SK-N-SH treated with all-trans-retinoic acid at 6 μM for 48 hours (cell line): ENCODE results near the gene NEAT1.

ENCODE experiments used
- ATAC-seq: fragments of 200-7000 bp; cut with Tn5 transposase; 3 replicates; pipeline ENCODE4 v1.9.1; 2020; ENCODE audit warnings: mild to moderate bottlenecking, moderate library complexity
- BACH2 ChIP-seq: fragments of 250-450 bp; sonication (Bioruptor Pico); IDR thresholded peaks from 2 replicates; pipeline ENCODE4 v1.9.0; 2021; ENCODE audit warnings: mild to moderate bottlenecking, borderline replicate concordance
- CSDC2 ChIP-seq: fragments of 250-450 bp; sonication (Bioruptor Pico); IDR thresholded peaks from 2 replicates; pipeline ENCODE4 v1.5.0; 2020; ENCODE audit warnings: mild to moderate bottlenecking, moderate library complexity
- ESRRG ChIP-seq: fragments of 250-450 bp; sonication (Bioruptor Pico); IDR thresholded peaks from 2 replicates; pipeline ENCODE4 v1.6.1; 2021; ENCODE audit warnings: mild to moderate bottlenecking
- RARB ChIP-seq: fragments of 250-450 bp; sonication (Bioruptor Pico); IDR thresholded peaks from 2 replicates; pipeline ENCODE4 v1.8.0; 2021; ENCODE audit warnings: mild to moderate bottlenecking, moderate library complexity
- SNAI2 ChIP-seq: fragments of 250-450 bp; sonication (Bioruptor Pico); IDR thresholded peaks from 2 replicates; pipeline ENCODE4 v1.5.0; 2020; ENCODE audit warnings: mild to moderate bottlenecking, moderate library complexity
- TCF4 ChIP-seq: fragments of 250-450 bp; sonication (Bioruptor Pico); IDR thresholded peaks from 2 replicates; pipeline ENCODE4 v1.8.0; 2021; ENCODE audit warnings: mild to moderate bottlenecking, moderate library complexity, borderline replicate concordance
- TOX ChIP-seq: fragments of 250-450 bp; sonication (Bioruptor Pico); IDR thresholded peaks from 2 replicates; pipeline ENCODE4 v1.8.0; 2021; ENCODE audit warnings: mild to moderate bottlenecking, moderate library complexity, borderline replicate concordance
- ZC3H10 ChIP-seq: fragments of 250-450 bp; sonication (Bioruptor Pico); IDR thresholded peaks from 2 replicates; pipeline ENCODE4 v1.5.1; 2021; ENCODE audit warnings: mild to moderate bottlenecking, moderate library complexity
- ZFP3 ChIP-seq: fragments of 250-450 bp; sonication (Bioruptor Pico); IDR thresholded peaks from 2 replicates; pipeline ENCODE4 v1.5.0; 2020; ENCODE audit warnings: mild to moderate bottlenecking, moderate library complexity
- ZFP30 ChIP-seq: fragments of 450-650 bp; formaldehyde crosslinking; IDR thresholded peaks from 2 replicates; pipeline ENCODE4 v1.5.0; 2022; ENCODE audit warnings: mild to moderate bottlenecking, moderate library complexity
- ZNF70 ChIP-seq: fragments of 450-650 bp; formaldehyde crosslinking; IDR thresholded peaks from 2 replicates; pipeline ENCODE4 v1.5.0; 2020; ENCODE audit warnings: mild to moderate bottlenecking, moderate library complexity
- TF ChIP-seq, protein P1 (sequence below): fragments of 250-450 bp; sonication (Bioruptor Pico); IDR thresholded peaks from 2 replicates; pipeline ENCODE4 v1.5.0; 2020; ENCODE audit warnings: mild to moderate bottlenecking, moderate library complexity
- TF ChIP-seq, protein P2 (sequence below): fragments of 250-450 bp; sonication (Bioruptor Pico); IDR thresholded peaks from 2 replicates; pipeline ENCODE4 v1.8.0; 2021; ENCODE audit warnings: low read depth, mild to moderate bottlenecking, moderate library complexity, borderline replicate concordance
- TF ChIP-seq, protein P3 (sequence below): fragments of 250-450 bp; sonication (Bioruptor Pico); IDR thresholded peaks from 2 replicates; pipeline ENCODE4 v1.5.1; 2020; ENCODE audit warnings: low read depth, mild to moderate bottlenecking, moderate library complexity
- TF ChIP-seq, protein P4 (sequence below): fragments of 250-450 bp; sonication (Bioruptor Pico); IDR thresholded peaks from 2 replicates; pipeline ENCODE4 v1.8.0; 2020; ENCODE audit warnings: mild to moderate bottlenecking, moderate library complexity, borderline replicate concordance
- TF ChIP-seq, protein P5 (sequence below): fragments of 250-450 bp; sonication (Bioruptor Pico); IDR thresholded peaks from 2 replicates; pipeline ENCODE4 v1.5.1; 2021; ENCODE audit warnings: mild to moderate bottlenecking, moderate library complexity

Gene NEAT1

DNA sequence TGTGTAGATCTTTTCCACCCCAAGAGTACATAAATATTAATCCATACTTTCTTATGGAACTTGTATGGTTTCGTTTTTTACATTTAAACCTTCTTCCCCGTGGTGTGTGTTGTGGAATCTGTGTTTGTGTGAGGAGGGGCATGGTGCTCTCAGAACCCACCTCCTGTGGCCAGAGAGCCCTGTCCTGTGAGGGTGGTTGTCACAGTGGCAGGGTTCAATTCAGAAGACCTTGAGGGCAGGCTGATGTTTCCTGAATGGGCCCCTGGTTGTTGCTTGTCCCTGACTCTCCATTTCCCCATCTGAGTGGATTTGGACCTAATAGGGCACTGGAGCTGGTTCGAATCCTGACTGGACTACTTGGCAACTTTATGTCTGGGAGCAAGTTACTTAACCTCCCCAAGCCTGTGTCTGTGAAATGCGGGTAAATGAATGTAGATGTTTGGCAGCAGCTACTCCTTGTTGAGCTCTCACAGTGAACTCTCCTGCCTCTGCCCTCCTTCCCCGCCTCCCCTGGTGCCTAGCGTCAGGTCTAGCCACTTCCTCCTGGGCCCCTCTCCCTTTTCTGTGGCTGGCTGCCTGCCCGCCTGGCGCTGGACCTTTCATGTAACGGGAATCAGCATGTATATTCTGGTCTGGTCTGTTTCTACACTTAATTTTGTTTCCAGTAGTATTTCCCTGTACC, 7.3 kb downstream of the NEAT1 start (continued):
- TF ChIP-seq, protein P1, sequence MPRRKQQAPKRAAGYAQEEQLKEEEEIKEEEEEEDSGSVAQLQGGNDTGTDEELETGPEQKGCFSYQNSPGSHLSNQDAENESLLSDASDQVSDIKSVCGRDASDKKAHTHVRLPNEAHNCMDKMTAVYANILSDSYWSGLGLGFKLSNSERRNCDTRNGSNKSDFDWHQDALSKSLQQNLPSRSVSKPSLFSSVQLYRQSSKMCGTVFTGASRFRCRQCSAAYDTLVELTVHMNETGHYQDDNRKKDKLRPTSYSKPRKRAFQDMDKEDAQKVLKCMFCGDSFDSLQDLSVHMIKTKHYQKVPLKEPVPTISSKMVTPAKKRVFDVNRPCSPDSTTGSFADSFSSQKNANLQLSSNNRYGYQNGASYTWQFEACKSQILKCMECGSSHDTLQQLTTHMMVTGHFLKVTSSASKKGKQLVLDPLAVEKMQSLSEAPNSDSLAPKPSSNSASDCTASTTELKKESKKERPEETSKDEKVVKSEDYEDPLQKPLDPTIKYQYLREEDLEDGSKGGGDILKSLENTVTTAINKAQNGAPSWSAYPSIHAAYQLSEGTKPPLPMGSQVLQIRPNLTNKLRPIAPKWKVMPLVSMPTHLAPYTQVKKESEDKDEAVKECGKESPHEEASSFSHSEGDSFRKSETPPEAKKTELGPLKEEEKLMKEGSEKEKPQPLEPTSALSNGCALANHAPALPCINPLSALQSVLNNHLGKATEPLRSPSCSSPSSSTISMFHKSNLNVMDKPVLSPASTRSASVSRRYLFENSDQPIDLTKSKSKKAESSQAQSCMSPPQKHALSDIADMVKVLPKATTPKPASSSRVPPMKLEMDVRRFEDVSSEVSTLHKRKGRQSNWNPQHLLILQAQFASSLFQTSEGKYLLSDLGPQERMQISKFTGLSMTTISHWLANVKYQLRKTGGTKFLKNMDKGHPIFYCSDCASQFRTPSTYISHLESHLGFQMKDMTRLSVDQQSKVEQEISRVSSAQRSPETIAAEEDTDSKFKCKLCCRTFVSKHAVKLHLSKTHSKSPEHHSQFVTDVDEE = 0 out of 2 replicates have a peak, but pooled peaks have one; percentile 21

DNA sequence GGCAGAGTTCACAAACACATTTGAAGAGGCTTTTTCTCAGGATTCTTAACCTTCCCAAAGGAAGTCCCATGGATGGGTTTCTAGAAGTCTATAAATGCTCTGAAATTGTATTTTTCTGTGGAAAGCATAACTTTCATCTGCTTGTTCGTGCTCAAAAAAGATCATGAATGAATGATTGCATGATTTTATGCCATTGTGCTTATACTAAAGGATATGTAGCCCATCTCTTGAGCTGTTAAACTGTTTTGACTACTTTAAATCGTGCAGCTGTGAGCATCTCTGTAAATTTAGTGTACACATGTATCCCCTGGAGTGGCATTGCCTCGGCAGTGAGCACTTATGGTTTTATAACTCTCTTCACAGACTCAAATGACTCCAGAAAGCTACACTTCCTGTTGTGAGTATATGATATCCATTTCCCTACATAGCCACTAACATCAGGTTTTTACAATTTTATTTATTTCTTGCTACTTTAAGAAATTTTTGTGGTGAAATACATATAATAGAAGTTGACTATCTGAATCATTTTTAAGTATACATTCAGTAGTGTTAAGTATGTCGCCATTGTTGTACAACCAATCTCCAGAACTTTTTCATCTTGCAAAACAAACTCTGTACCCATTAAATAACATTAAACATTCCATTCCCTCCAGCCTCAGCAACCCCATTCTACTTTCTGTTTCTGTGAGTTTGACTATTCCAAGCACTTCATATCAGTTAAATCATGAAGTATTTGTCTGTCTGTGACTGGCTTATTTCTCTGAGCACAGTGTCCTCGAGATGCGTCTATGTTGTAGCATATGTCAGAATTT, 8.0 kb downstream of the NEAT1 start:
- TF ChIP-seq, protein P2, sequence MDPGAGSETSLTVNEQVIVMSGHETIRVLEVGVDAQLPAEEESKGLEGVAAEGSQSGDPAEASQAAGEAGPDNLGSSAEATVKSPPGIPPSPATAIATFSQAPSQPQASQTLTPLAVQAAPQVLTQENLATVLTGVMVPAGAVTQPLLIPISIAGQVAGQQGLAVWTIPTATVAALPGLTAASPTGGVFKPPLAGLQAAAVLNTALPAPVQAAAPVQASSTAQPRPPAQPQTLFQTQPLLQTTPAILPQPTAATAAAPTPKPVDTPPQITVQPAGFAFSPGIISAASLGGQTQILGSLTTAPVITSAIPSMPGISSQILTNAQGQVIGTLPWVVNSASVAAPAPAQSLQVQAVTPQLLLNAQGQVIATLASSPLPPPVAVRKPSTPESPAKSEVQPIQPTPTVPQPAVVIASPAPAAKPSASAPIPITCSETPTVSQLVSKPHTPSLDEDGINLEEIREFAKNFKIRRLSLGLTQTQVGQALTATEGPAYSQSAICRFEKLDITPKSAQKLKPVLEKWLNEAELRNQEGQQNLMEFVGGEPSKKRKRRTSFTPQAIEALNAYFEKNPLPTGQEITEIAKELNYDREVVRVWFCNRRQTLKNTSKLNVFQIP (CRISPR knock-in tag) = peak; percentile 44; the same call in 1 of the 2 replicates
- no peak for TF ChIP-seq TCF4 (CRISPR knock-in tag)
- no peak for TF ChIP-seq CSDC2
- peak; percentile 65; the same call in 1 of the 2 replicates for TF ChIP-seq RARB (CRISPR knock-in tag)
- TF ChIP-seq, protein P3, sequence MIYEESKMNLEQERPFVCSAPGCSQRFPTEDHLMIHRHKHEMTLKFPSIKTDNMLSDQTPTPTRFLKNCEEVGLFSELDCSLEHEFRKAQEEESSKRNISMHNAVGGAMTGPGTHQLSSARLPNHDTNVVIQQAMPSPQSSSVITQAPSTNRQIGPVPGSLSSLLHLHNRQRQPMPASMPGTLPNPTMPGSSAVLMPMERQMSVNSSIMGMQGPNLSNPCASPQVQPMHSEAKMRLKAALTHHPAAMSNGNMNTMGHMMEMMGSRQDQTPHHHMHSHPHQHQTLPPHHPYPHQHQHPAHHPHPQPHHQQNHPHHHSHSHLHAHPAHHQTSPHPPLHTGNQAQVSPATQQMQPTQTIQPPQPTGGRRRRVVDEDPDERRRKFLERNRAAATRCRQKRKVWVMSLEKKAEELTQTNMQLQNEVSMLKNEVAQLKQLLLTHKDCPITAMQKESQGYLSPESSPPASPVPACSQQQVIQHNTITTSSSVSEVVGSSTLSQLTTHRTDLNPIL = peak; percentile 43
- peak; percentile 73; the same call in 1 of the 2 replicates for TF ChIP-seq ESRRG (CRISPR knock-in tag)
- TF ChIP-seq TOX (CRISPR knock-in tag) = peak; percentile 53; the same call in 1 of the 2 replicates
- TF ChIP-seq ZC3H10 (CRISPR knock-in tag) = peak; percentile 87

DNA sequence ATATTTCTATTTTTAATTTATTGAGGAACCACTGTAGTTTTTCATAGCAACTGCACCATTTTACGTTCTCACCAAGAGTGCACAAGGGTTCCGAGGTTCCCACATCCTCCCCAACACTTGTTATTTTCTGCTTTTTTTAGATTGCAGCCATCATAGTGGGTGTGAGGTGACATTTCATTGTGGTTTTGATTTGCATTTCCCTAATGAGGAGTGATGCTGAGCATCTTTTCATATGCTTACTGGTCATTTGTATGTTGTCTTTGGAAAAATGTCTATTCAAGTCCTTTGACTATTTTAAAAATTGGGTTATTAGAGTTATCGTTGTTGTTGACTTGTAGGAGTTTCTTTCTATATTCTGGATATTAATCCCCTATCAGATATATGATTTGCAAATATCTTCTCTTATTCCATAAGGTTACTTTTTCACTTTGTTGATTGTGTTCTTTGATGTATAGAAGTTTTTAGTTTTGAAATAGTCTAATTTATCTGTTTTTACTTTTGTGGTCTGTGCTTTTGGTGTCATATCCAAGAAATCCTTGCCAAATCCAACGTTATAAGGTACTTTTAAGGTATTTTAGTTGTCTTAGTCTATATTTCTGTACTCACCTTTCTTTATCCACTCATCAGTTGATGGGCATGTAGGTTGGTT, 9.0 kb downstream of the NEAT1 start:
- TF ChIP-seq, protein P3 = peak; percentile 13; the same call in 1 of the 2 replicates
- TF ChIP-seq, protein P1 = no peak
- no peak for TF ChIP-seq CSDC2
- no peak for TF ChIP-seq ZNF70 (CRISPR knock-in tag)
- TF ChIP-seq, protein P4, sequence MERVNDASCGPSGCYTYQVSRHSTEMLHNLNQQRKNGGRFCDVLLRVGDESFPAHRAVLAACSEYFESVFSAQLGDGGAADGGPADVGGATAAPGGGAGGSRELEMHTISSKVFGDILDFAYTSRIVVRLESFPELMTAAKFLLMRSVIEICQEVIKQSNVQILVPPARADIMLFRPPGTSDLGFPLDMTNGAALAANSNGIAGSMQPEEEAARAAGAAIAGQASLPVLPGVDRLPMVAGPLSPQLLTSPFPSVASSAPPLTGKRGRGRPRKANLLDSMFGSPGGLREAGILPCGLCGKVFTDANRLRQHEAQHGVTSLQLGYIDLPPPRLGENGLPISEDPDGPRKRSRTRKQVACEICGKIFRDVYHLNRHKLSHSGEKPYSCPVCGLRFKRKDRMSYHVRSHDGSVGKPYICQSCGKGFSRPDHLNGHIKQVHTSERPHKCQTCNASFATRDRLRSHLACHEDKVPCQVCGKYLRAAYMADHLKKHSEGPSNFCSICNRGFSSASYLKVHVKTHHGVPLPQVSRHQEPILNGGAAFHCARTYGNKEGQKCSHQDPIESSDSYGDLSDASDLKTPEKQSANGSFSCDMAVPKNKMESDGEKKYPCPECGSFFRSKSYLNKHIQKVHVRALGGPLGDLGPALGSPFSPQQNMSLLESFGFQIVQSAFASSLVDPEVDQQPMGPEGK (CRISPR knock-in tag) = no peak; the same call in 1 of the 2 replicates
- no peak for TF ChIP-seq ESRRG (CRISPR knock-in tag)
- TF ChIP-seq ZFP3 = peak; percentile 85
- peak; percentile 76 for TF ChIP-seq ZC3H10 (CRISPR knock-in tag)
- no peak for TF ChIP-seq BACH2 (CRISPR knock-in tag)
- peak; percentile 39; the same call in 1 of the 2 replicates for TF ChIP-seq TOX (CRISPR knock-in tag)
- TF ChIP-seq SNAI2 = no peak
- peak; percentile 49; the same call in 1 of the 2 replicates for TF ChIP-seq RARB (CRISPR knock-in tag)
- TF ChIP-seq, protein P5, sequence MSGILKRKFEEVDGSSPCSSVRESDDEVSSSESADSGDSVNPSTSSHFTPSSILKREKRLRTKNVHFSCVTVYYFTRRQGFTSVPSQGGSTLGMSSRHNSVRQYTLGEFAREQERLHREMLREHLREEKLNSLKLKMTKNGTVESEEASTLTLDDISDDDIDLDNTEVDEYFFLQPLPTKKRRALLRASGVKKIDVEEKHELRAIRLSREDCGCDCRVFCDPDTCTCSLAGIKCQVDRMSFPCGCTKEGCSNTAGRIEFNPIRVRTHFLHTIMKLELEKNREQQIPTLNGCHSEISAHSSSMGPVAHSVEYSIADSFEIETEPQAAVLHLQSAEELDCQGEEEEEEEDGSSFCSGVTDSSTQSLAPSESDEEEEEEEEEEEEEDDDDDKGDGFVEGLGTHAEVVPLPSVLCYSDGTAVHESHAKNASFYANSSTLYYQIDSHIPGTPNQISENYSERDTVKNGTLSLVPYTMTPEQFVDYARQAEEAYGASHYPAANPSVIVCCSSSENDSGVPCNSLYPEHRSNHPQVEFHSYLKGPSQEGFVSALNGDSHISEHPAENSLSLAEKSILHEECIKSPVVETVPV (CRISPR knock-in tag) = no peak
- TF ChIP-seq ZFP30 (CRISPR knock-in tag) = no peak
- ATAC-seq = no peak

More for the DNA sequence above, 8.0 kb downstream of the NEAT1 start:
- ATAC-seq = peak; percentile 2
